H1 (cell line): ENCODE data around the gene NUP42. TPM values are rescaled to one million over a fixed set of nuclear protein-coding genes. Genes with fewer than 3 reads are reported as not detected.
A peak's percentile ranks its signal among the peaks of the same experiment; 100 is the strongest.

Experiments
- ASH2L ChIP-seq: fragments of 200-600, 300-600 bp; sonication (generic); IDR thresholded peaks from one replicate; pipeline ENCODE4 v1.7.1; 2017; ENCODE audit warnings: low read length
- CBX5 ChIP-seq: fragments of 300-800, 300-1000 bp; sonication (generic); IDR thresholded peaks from 2 replicates; pipeline ENCODE4 v1.7.1; 2016; ENCODE audit warnings: antibody characterized with exemption, low read length, low read depth
- CBX8 ChIP-seq: fragments of 300-800, 300-1000 bp; sonication (generic); IDR thresholded peaks from 2 replicates; pipeline ENCODE4 v1.7.1; 2016; ENCODE audit warnings: low read depth, low read length, borderline replicate concordance
- EGR1 ChIP-seq: IDR thresholded peaks from 2 replicates; pipeline ENCODE4 v1.6.1; 2011; ENCODE audit warnings: low read depth, low read length, borderline replicate concordance
- EP300 ChIP-seq, 2 experiments: IDR thresholded peaks; 1 replicate in 1 of 2; 2 replicates in 1 of 2; pipeline ENCODE4 v1.6.1; 2011 to 2012; ENCODE audit warnings: low read depth in 2 of 2, low read length in 2 of 2, mild to moderate bottlenecking in 2 of 2, borderline replicate concordance in 1 of 2, inconsistent platforms in 1 of 2, moderate library complexity in 1 of 2
- FOSL1 ChIP-seq: IDR thresholded peaks from 2 replicates; pipeline ENCODE4 v1.6.1; 2011; ENCODE audit warnings: mild to moderate bottlenecking, low read depth, low read length, moderate library complexity; ENCODE audit not compliant: insufficient read depth
- GTF2F1 ChIP-seq: IDR thresholded peaks from 2 replicates; pipeline ENCODE4 v1.6.1; 2012; ENCODE audit warnings: low read depth, low read length, improper control_type of control experiment, borderline replicate concordance
- HDAC2 ChIP-seq, 2 experiments: fragments of 300-600 bp in 1 of 2; sonication (generic) in 1 of 2; IDR thresholded peaks; 2 replicates each; pipeline ENCODE4 v1.6.1; 2011 to 2012; ENCODE audit warnings: low read depth in 2 of 2, low read length in 2 of 2, mild to moderate bottlenecking in 2 of 2, moderate library complexity in 2 of 2, borderline replicate concordance in 1 of 2, inconsistent platforms in 1 of 2
- KDM4A ChIP-seq: IDR thresholded peaks from one replicate; pipeline ENCODE4 v1.7.1; 2012; ENCODE audit warnings: low read depth, mild to moderate bottlenecking, moderate library complexity, low read length, inconsistent platforms; ENCODE audit not compliant: severe bottlenecking
- MAFK ChIP-seq: IDR thresholded peaks from 2 replicates; pipeline ENCODE4 v1.6.1; 2012; ENCODE audit warnings: low read depth, mild to moderate bottlenecking, improper control_type of control experiment, low read length
- MAX ChIP-seq: IDR thresholded peaks from 2 replicates; pipeline ENCODE4 v1.6.1; 2012; ENCODE audit warnings: inconsistent platforms
- NANOG ChIP-seq: IDR thresholded peaks from 2 replicates; pipeline ENCODE4 v1.6.1; 2011; ENCODE audit warnings: low read length, low read depth, mild to moderate bottlenecking, inconsistent platforms; ENCODE audit not compliant: insufficient read depth, poor library complexity, severe bottlenecking
- POLR2AphosphoS5 ChIP-seq: IDR thresholded peaks from 2 replicates; pipeline ENCODE4 v1.6.1; 2011; ENCODE audit warnings: low read depth, low read length
- RAD21 ChIP-seq, 2 experiments: IDR thresholded peaks in 1 of 2; conservative IDR thresholded peaks in 1 of 2; 2 replicates each; pipeline ENCODE4 v1.6.1; 2011; ENCODE audit warnings: low read depth in 2 of 2, low read length in 2 of 2, improper control_type of control experiment in 1 of 2, inconsistent platforms in 1 of 2, mild to moderate bottlenecking in 1 of 2, moderate library complexity in 1 of 2
- RBBP5 ChIP-seq: IDR thresholded peaks from 2 replicates; pipeline ENCODE4 v1.7.1; 2012; ENCODE audit warnings: low read depth, mild to moderate bottlenecking, inconsistent platforms, low read length, moderate library complexity, borderline replicate concordance
- SIX5 ChIP-seq: IDR thresholded peaks from 2 replicates; pipeline ENCODE4 v1.6.1; 2011; ENCODE audit warnings: mild to moderate bottlenecking, low read depth, low read length
- SP2 ChIP-seq: IDR thresholded peaks from 2 replicates; pipeline ENCODE4 v1.6.1; 2012; ENCODE audit warnings: mild to moderate bottlenecking, low read length, inconsistent platforms
- SRF ChIP-seq: IDR thresholded peaks from 2 replicates; pipeline ENCODE4 v1.6.1; 2011; ENCODE audit warnings: mild to moderate bottlenecking, low read depth, low read length, moderate library complexity
- SUZ12 ChIP-seq: fragments of 200-600 bp; sonication (generic); IDR thresholded peaks from 2 replicates; pipeline ENCODE4 v1.6.1; 2012; ENCODE audit warnings: mild to moderate bottlenecking, inconsistent platforms, low read length, moderate library complexity, mixed read lengths
- TAF1 ChIP-seq: IDR thresholded peaks from 2 replicates; pipeline ENCODE4 v1.6.1; 2011; ENCODE audit warnings: mild to moderate bottlenecking, low read depth, low read length
- TCF12 ChIP-seq: IDR thresholded peaks from 2 replicates; pipeline ENCODE4 v1.6.1; 2011; ENCODE audit warnings: low read depth, mild to moderate bottlenecking, low read length
- TEAD4 ChIP-seq: IDR thresholded peaks from 2 replicates; pipeline ENCODE4 v1.6.1; 2012; ENCODE audit warnings: low read depth, low read length, inconsistent platforms, mixed read lengths
- ZNF274 ChIP-seq: IDR thresholded peaks from 2 replicates; pipeline ENCODE4 v1.7.0; 2012; ENCODE audit warnings: low read length, borderline replicate concordance; ENCODE audit errors: extremely low read depth
- polyA plus RNA-seq, 7 experiments: library from polyadenylated mRNA; depleted of rRNA in 3 of 7; stranded (reverse) in 5 of 7; unstranded in 2 of 7; fragments of >200 nt in 5 of 7; fragments of 200-250 nt in 2 of 7; gene quantifications; 1 replicate in 5 of 7; 2 replicates in 1 of 7; 4 replicates in 1 of 7; pipeline versions ENCODE4 v1.2.1 to v1.2.3, GENCODE V29; 2011 to 2013; ENCODE audit warnings: missing spikeins in 2 of 7, mixed read lengths in 2 of 7
- total RNA-seq: library from RNA; stranded (reverse); fragmentation: NEBNext Ultra II Directional; extraction: Animal tissue kit (Norgen Biotek cat#: 25700); gene quantifications from 2 replicates; pipeline ENCODE4 v1.2.1, GENCODE V29; 2021

Gene NUP42
- total and polyA plus RNA-seq, 2 of the 8 experiments (the other 6 are each of a cell fraction or from before 2014, with no cell fraction given), result 31.8 to 41.2 TPM

GRCh38 chr7:23181684-23182553 lies at the start of gene NUP42 (continued):
- peak; percentile 85; the same call in 1 of the 2 replicates for TF ChIP-seq GTF2F1
- TF ChIP-seq EP300 (IDR thresholded peaks at IDR 0.05; ENCODE audit: borderline replicate concordance in 1 of 2, low read depth in 2 of 2, low read length in 2 of 2), result no peak
- TF ChIP-seq TAF1, result peak; percentile 95
- TF ChIP-seq RAD21 (IDR thresholded peaks at IDR 0.05 in 1 of 2, conservative IDR thresholded peaks at IDR 0.05 in 1 of 2; ENCODE audit: low read depth in 2 of 2, low read length in 2 of 2), result no peak
- no peak for TF ChIP-seq FOSL1
- TF ChIP-seq MAFK, result no peak
- TF ChIP-seq ZNF274, result no peak
- TF ChIP-seq EGR1, result no peak
- TF ChIP-seq KDM4A, result peak; percentile 99
- TF ChIP-seq TEAD4, result no peak
- TF ChIP-seq NANOG, result peak; percentile 37
- TF ChIP-seq CBX5, result no peak
- TF ChIP-seq SUZ12, result no peak
- TF ChIP-seq MAX, result peak; percentile 82
- no peak for TF ChIP-seq TCF12
- peak; percentile 98 for TF ChIP-seq ASH2L
- TF ChIP-seq SIX5, result no peak
- peak in 1 of 2 experiments; percentile 65; a peak in 1 of 4 replicates for TF ChIP-seq HDAC2 (IDR thresholded peaks at IDR 0.05; ENCODE audit: borderline replicate concordance in 1 of 2, low read depth in 2 of 2, low read length in 2 of 2)
- TF ChIP-seq RBBP5, result peak; percentile 91
- TF ChIP-seq CBX8, result no peak
- TF ChIP-seq SRF, result peak; percentile 85
- TF ChIP-seq SP2, result no peak
- TF ChIP-seq POLR2AphosphoS5, result peak; percentile 94
